Inferior parietal cortex (tissue), 1 donor: Measurements from ENCODE around the gene CC2D2A.

ENCODE experiments used
- DNase-seq: peaks from one replicate; pipeline ENCODE4 v3.0.0-alpha.2; 2016; ENCODE audit errors: extremely low spot score

The CC2D2A gene

GRCh38 chr4:15648600-15648999 lies 178.9 kb downstream of the CC2D2A start:
- DNase-seq, result no peak

GRCh38 chr4:15649914-15650545 lies 180.3 kb downstream of the CC2D2A start:
- DNase-seq, result peak; percentile 78
